GM18511 (cell line): ENCODE results near the gene PPIL6.
"Not testable (repeated sequence)": the region's sequence is repeated elsewhere in the genome, so short reads cannot be mapped to it uniquely, and the experiment has no call there.

Experiments used
- ATAC-seq: cut with Tn5 transposase; IDR thresholded peaks from one replicate; pipeline ENCODE4 v1.9.1; 2021; ENCODE audit warnings: mild to moderate bottlenecking, moderate library complexity; ENCODE audit not compliant: unreplicated experiment

The PPIL6 gene

DNA sequence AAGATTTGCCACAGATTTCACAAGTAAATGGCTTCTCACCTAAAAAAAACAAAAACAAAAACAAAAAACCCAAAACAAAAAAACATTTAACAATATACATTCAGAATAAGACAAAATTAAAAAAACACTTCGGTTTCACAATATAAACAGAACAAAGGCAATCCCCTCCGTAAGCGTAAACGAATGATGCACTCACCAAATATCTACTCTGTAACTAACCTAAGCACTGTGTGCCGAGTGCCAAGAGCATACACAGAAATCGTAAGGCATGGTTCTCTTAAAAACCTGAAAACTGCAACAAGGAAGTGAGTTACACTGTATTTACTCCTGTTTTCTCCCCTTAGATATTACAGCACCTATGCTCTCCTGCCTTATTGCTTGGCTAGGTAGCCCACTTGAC is 27.3 kb upstream of the PPIL6 start:
- no peak for ATAC-seq

DNA sequence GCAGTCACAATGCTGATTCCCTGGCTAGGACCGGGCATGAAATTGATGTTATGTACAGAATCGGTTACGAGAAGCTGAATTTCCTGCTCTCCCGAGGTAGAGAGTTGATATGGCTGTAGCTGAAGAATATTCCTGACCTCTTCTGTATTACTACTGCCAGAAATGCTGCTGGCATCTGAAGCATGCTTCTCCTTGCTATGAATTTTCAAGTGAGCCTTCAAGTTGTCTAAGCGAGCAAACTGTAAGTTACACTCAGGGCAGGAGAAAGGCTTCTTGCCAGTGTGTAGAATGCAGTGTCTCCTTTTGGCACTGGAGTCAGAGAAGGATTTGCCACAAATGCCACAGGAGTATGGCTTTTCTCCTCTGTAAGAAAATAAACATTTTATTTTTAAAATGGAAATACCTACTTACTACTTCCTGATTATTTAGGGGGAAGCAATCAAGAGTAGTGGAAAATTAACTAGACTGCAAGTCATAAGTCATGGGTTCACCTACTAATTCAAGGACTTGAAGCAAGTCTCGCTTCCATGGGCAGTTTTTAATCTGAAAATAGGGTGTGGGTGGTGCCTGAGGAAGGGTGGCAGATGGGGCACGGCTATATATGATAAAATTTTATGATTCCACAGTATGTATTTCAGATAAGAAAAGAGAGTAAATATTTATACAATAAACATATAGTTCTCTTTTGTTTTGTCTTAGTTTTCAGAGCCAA is 25.9 kb upstream of the PPIL6 start:
- ATAC-seq: no peak

- ATAC-seq: no peak
Observed at GRCh38 chr6:109465772-109466171, 25.3 kb upstream of the PPIL6 start.

- no peak for ATAC-seq
Observed at GRCh38 chr6:109461733-109462526, 21.5 kb upstream of the PPIL6 start.

- ATAC-seq: not testable (repeated sequence)
Observed at GRCh38 chr6:109461205-109461604, 20.8 kb upstream of the PPIL6 start.

GRCh38 chr6:109460161-109460829 is 19.9 kb upstream of the PPIL6 start:
- ATAC-seq: no peak

DNA sequence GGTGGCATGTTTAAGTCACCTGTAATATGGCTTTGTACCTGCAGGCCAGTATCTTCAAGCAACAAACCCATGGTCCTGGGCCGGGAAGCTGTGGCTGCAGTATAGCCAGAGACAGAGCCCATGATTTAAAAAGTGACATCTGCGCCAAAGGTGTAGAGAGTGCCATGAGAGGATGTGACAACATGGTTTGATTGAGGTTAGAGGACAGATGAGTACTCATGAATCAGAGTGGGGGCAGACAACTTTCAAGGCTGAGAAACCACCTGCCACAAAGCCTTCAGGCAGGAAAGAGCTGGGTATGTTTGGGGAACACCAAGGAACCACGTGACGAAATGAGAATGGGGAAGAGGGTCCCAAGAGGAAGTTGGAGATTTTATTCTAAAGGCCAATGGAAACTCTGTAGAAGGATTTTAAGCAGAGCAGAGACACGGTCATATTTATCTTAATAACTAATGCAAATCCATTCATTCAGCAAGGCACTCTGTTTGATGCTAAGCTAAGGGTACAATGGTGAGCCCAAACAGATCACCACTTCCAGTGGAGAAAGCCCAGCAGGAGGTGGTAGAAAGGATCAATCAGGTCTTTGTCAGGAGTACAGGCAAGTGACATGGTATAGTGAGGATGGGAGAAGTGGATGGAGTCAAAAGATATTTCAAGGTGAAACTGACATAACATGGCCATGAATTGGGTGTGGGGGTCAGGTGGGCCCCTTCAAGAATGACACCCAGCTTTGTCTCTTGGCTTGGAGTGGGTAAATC is 18.5 kb upstream of the PPIL6 start:
- ATAC-seq: peak; percentile 31

- no peak for ATAC-seq
Observed at GRCh38 chr6:109457562-109457996, 17.2 kb upstream of the PPIL6 start.

DNA sequence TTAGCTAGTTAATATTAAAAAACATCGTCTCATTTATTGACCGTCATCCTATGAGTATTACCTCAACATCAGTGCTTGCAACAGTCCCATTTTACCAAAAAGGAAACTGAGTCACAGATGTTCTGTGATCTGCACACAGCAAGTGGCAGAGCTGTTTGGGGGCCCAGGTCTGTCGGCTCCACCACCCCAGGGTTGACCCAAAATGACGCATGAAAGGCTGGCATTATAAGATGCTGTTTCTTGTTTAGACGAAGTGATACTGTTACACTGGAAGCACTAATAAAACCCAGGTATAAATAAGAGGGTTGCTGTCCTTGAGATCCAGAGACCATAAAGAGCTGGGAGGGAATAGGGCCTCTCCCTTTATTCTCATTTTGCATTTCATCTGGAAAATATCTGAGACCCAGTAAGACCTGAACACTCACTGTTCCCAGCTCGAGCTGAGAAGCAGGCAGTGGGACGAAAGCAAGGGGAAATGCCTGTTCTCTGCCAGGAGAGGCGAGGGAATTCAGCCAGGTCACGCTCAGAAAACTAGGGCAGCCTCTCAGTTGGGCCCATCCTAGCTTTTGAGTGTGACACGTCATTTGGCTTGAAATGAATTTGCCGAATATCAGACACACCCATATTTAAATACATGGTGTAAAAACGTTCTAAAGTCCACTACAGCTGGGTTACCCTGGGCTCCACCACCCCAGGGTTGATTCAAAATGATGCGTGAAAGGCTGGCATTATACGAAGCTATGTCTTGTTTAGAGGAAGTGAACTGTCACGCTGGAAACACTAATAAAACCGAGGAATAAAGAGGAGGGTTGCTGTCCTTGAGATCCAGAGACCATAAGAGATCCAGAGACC is 16.5 kb upstream of the PPIL6 start:
- ATAC-seq: no peak

- ATAC-seq: peak; percentile 4
Observed at GRCh38 chr6:109456111-109456583, 15.7 kb upstream of the PPIL6 start.

DNA sequence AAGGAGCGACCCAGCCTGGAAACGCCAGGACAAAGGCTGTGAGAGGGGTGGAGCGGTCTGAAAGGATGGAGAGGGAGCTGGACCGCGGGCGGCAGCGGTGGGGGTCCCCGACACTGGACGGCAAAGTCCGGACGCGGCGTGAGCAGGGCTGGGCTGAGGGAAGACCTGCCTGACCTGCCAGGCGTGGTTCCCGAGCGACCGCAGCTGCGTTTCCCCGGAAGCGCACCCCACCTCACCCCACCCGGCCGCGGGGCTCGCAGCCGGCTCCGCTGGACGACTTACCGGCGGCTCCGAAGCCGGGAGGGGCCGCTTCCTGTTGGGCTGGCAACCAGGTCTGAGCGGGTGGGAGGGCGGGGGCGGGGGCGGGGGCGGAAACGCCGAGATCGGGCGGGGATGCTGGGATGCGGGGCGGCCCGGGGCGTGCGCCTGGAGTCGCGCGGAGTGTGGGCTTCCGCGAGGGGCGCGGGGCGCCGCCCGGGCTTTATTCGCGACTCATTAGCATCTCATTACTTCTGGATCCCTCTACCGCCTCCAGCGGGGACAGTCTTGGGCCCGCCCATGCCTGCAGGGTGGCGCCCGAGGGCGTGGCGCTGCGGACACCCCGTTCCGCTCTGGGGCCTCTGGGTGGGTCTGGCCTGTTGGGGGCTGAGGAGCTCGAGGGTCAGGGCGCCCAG is 15.1 kb upstream of the PPIL6 start, which contains the start of gene MICAL1:
TSS of gene MICAL1 (minus strand) at position 336 of the 674 bp plus-strand sequence. CDS start 1,576 bp downstream, outside the sequence.
- ATAC-seq: peak; percentile 60

DNA sequence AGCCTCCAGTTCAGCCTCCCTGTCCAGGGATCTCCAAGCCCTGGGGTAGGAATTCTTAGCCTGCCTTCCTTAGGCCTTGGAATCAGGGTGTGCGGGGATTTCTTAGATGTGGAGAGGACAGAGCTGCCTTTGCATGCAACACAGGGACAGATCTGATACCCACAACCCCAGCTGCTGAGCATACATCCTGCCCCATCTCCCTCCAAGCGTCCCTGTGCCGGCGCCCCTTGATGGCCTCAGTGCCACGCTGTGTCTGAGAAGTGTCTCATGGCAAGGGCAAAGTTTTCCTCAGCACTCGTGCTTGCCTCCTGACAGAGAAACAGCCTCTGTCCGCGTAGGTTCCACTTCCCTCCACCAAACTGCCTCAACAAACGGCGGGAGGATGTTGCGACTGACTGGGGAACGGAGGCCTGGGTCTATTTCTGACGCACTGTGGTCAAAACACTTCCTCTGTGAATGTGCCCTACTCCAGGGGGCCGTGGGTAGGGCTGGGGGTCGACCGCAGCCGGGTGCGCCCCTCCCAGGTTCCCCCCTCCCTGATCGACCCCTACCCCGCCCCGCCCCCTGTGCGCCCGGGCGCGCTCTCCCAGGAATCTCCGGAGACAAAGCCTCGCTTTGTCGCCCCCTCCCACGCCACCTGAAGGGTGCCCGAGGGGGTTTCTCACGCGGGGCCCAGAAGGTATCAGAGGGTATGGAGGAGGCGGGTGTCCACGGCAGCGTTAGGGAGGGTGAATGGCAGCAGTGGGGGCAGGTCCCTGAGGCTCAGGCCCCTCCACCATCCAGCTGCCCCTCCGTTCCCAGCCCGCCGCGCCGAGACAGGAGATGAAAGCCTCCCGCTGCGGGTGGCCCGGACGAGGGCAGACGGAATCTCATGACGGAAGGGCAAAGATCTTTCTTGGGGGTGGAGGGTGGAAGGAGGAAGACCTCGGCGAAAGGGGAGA is 14.3 kb upstream of the PPIL6 start:
- peak; percentile 39 for ATAC-seq

GRCh38 chr6:109453594-109454495 is 13.4 kb upstream of the PPIL6 start:
- ATAC-seq: no peak

- ATAC-seq: no peak
Observed at GRCh38 chr6:109453156-109453555, 12.7 kb upstream of the PPIL6 start.

DNA sequence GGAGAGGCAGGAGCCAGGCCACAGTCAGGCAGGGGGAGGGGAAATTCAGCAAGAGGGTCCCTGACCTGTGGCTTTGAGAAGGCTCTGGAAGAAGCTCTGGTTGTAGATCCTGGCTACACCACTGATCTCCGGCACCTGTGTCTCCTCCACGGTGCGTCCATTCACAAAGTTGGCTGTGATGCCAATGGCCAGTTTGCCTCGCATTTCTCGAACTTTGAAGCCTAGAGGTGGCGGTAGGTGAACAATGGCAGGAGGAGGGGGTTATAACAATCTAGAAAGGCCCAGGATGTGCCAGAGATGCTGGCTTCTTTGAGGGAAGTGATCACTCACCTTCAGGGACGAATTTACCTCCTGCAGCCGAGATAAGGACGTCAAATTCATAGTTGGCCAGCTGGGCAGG is 11.8 kb upstream of the PPIL6 start:
- no peak for ATAC-seq

DNA sequence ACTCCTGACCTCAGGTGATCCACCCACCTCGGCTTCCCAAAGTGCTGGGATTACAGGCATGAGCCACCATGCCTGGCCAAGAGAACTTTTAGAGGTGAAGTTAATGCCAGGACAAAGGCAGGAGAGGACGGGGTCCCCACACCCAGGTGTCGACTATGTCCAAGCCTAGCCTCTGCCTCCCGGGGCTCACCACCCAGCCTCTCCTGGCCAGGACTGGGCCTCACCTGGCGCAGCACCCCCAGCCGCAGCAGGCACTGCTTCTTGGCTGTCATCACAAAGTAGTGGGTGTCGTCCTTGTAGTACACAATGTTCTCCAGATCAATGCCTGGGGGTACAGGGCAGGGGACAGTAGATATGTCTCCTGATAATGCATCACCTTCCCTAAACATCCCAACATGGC is 10.9 kb upstream of the PPIL6 start:
- no peak for ATAC-seq

- ATAC-seq: no peak
Observed at GRCh38 chr6:109450801-109451200, 10.4 kb upstream of the PPIL6 start.
